Measurements from ENCODE around the gene EVPLL.
"Not testable (repeated sequence)": the region's sequence is repeated elsewhere in the genome, so short reads cannot be mapped to it uniquely, and the experiment has no call there.

Gene EVPLL

DNA sequence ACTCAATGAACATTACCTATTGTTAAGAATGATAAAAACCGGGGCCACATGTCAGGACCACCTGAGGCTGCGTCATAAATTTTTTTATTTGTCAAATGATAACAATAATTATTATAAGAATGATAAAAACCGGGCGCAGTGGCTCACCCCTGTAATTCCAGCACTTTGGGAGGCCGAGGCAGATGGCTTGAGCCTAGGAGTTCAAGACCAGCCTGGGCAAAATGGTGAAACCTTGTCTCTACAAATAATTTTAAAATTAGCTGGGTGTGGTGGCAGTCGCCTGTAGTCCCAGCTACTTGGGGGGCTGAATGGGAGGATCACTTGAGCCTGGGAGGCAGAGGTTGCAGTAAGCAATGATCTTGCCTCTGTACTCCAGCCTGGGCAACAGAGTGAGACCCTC, 13.4 kb upstream of the EVPLL start:
- TF ChIP-seq CTCF (conservative IDR thresholded peaks at IDR 0.05) (no peak), ZFX (IDR thresholded peaks at IDR 0.05) (no peak)
- H3K27ac ChIP-seq = peak overlapping the region; percentile 92; the same call in 1 of the 2 replicates

DNA sequence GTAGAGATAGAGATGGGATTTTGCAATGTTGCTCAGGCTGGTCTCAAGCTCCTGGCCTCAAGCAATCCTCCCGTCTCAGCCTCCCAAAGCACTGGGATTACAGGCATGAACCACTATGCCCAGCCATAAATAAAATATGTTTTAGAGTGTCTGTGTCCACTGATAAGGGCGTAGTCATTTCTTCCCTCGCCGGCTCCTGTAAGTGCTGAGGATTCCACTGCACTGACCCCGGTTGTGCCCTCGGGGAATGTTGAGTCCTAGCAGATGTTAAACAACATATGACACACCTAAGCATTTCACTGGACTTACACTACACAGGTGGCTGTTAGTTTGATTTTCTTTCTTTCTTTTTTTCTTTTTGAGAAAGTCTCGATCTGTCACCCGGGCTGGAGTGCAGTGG, 8.6 kb upstream of the EVPLL start:
- H3K27ac ChIP-seq = no peak overlapping the region
- TF ChIP-seq CTCF (conservative IDR thresholded peaks at IDR 0.05) = no peak
- no peak for TF ChIP-seq ZFX (IDR thresholded peaks at IDR 0.05)

- TF ChIP-seq ZFX (IDR thresholded peaks at IDR 0.05) (no peak), CTCF (conservative IDR thresholded peaks at IDR 0.05) (no peak)
- no peak overlapping the region for H3K27ac ChIP-seq
Observed at GRCh38 chr17:18370761-18371160, 6.8 kb upstream of the EVPLL start.

DNA sequence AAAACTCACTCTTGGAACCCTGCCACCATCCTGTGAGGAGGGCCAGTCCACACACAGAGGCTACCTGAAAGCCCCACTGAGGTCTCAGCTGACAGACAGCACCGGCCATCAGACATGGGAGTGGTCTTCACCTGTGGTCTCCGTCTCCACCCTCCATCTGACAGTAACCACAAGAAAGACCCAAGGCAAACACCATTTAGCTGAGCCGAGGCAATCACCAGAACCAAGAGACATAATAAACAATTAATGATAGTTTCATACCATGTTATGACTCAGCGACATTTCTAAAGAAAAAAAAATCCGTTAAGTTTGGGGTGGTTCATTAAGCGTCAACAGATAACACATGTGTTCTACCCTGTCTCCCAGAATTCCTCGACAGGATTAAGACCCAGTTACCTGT, 6.1 kb upstream of the EVPLL start:
- no peak overlapping the region for H3K27ac ChIP-seq
- TF ChIP-seq ZFX (IDR thresholded peaks at IDR 0.05) (no peak), CTCF (conservative IDR thresholded peaks at IDR 0.05) (no peak)

DNA sequence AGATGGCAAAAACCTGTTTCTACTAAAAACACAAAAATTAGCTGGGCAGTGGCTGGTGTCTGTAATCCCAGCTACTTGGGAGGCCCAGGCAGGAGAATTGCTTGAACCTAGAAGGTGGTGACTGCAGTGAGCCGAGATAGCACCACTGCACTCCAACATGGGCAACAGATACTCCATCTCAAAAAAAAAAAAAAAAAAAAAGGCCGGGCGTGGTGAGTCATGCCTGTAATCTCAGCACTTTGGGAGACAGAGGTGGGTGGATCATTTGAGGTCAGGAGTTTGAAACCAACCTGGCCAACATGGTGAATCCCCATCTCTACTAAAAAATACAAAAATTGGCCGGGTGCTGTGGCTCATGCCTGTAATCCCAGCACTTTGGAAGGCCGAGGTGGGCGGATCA, 4.4 kb upstream of the EVPLL start:
- H3K27ac ChIP-seq = not testable (repeated sequence)

DNA sequence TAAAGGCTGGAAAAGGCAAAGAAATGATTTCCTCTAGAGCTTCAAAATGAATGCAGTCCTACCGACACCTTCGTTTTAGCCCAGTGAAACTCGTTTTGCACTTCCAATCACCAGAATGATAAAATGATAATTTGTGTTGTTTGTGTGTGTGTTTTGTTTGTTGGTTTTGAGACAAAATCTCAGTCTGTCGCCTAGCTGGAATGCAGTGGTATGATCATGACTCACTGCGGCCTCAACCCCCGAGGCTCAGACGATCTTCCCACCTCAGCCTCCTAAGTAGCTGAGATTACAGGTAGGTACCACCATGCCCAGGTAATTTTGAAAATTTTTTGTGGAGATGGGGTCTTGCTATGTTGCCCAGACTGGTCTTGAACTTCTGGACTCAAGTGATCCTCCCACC, 3.4 kb upstream of the EVPLL start:
- no peak overlapping the region for H3K27ac ChIP-seq
- no peak for TF ChIP-seq CTCF (conservative IDR thresholded peaks at IDR 0.05)
- no peak for TF ChIP-seq ZFX (IDR thresholded peaks at IDR 0.05)

- no peak overlapping the region for H3K27ac ChIP-seq
Observed at GRCh38 chr17:18378205-18378505, 577 bp downstream of the EVPLL start.

GRCh38 chr17:18378614-18379013, 1.0 kb downstream of the EVPLL start:
- H3K27ac ChIP-seq = not testable (repeated sequence)

More at GRCh38 chr17:18378205-18378505, 577 bp downstream of the EVPLL start:
- TF ChIP-seq ZFX (IDR thresholded peaks at IDR 0.05) (no peak), CTCF (conservative IDR thresholded peaks at IDR 0.05) (no peak)
